ENCODE data around the gene SVEP1.

SVEP1 gene

DNA sequence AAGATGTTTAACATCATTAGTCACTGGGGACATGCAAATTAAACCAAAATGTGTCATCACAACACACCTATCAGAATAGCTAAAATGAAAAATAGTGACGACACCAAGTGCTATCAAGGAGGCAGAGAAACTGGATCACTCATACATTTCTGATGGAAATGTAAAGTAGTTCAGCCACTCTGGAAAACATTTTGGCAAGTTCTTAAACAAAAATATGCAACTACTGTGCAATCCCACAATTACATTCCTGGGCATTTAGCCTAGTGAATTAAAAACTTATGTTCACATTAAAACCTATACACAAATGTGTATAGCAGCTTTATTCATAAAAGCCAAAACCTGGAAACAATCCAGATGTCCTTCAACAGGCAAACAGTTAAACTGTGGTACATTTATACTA is 53.1 kb downstream of the SVEP1 start:
- DNase-seq (ENCODE audit: low spot score): no peak
- no peak overlapping the region for H3K27ac ChIP-seq
- H3K4me3 ChIP-seq: no peak overlapping the region
- TF ChIP-seq, protein P1, sequence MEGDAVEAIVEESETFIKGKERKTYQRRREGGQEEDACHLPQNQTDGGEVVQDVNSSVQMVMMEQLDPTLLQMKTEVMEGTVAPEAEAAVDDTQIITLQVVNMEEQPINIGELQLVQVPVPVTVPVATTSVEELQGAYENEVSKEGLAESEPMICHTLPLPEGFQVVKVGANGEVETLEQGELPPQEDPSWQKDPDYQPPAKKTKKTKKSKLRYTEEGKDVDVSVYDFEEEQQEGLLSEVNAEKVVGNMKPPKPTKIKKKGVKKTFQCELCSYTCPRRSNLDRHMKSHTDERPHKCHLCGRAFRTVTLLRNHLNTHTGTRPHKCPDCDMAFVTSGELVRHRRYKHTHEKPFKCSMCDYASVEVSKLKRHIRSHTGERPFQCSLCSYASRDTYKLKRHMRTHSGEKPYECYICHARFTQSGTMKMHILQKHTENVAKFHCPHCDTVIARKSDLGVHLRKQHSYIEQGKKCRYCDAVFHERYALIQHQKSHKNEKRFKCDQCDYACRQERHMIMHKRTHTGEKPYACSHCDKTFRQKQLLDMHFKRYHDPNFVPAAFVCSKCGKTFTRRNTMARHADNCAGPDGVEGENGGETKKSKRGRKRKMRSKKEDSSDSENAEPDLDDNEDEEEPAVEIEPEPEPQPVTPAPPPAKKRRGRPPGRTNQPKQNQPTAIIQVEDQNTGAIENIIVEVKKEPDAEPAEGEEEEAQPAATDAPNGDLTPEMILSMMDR (IDR thresholded peaks at IDR 0.05): no peak

- TF ChIP-seq, protein P1 (IDR thresholded peaks at IDR 0.05): no peak
- DNase-seq (ENCODE audit: low spot score): no peak
- Histone ChIP-seq H3K4me3 (no peak overlapping the region), H3K27ac (no peak overlapping the region)
Measured at GRCh38 chr9:110521206-110521605, 58.3 kb downstream of the SVEP1 start.

- TF ChIP-seq, protein P1 (IDR thresholded peaks at IDR 0.05): no peak
- H3K4me3 ChIP-seq: no peak overlapping the region
- DNase-seq (ENCODE audit: low spot score): no peak
- H3K27ac ChIP-seq: no peak overlapping the region
Measured at GRCh38 chr9:110520120-110520701, 59.3 kb downstream of the SVEP1 start.

DNA sequence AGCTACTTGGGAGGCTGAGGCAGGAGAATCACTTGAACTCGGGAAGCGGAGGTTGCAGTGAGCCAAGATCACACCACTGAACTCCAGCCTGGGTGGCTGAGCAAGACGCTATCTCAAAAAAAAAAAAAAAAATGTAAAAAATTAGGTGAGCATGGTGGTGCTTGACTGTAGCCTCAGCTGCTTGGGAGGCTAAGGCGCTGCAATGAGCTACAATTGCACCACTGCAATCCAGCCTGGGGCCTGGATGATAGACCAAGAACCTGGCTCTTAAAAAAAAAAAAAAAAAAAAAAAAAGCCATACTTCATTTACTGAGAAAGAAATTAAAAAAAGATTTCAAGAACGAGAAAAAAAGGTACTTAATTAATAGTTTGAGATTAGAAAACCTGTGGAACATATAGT is 62.1 kb downstream of the SVEP1 start:
- TF ChIP-seq, protein P1 (IDR thresholded peaks at IDR 0.05): no peak
- Histone ChIP-seq H3K27ac (no peak overlapping the region), H3K4me3 (no peak overlapping the region)
- no peak for DNase-seq (ENCODE audit: low spot score)

- no peak overlapping the region for H3K4me3 ChIP-seq
- TF ChIP-seq, protein P1 (IDR thresholded peaks at IDR 0.05): no peak
- DNase-seq (ENCODE audit: low spot score): no peak
Measured at GRCh38 chr9:110514897-110515296, 64.6 kb downstream of the SVEP1 start.

GRCh38 chr9:110512817-110513216 is 66.7 kb downstream of the SVEP1 start:
- no peak overlapping the region for H3K4me3 ChIP-seq
- TF ChIP-seq, protein P1 (IDR thresholded peaks at IDR 0.05): no peak
- no peak for DNase-seq (ENCODE audit: low spot score)
- H3K27ac ChIP-seq: no peak overlapping the region

More at GRCh38 chr9:110514897-110515296, 64.6 kb downstream of the SVEP1 start:
- no peak overlapping the region for H3K27ac ChIP-seq

GRCh38 chr9:110509792-110510191 is 69.7 kb downstream of the SVEP1 start:
- Histone ChIP-seq H3K27ac (no peak overlapping the region), H3K4me3 (no peak overlapping the region)
- DNase-seq (ENCODE audit: low spot score): no peak
- TF ChIP-seq, protein P1 (IDR thresholded peaks at IDR 0.05): no peak

All from coronary artery (tissue), 2 donors.